NB4 (cell line): ENCODE data around the gene PIK3AP1.

Source experiments
- POLR2A ChIP-seq: IDR thresholded peaks from 2 replicates; pipeline ENCODE4 v1.6.1; 2011; ENCODE audit warnings: mild to moderate bottlenecking; ENCODE audit not compliant: insufficient read length; ENCODE audit errors: extremely low read depth
- TF ChIP-seq, protein P1 (sequence below): IDR thresholded peaks from one replicate; pipeline ENCODE4 v1.5.1; 2012; ENCODE audit warnings: low read depth, low read length
- TF ChIP-seq, protein P2 (sequence below): IDR thresholded peaks from 2 replicates; pipeline ENCODE4 v1.6.1; 2011; ENCODE audit warnings: low read depth, low read length

DNA sequence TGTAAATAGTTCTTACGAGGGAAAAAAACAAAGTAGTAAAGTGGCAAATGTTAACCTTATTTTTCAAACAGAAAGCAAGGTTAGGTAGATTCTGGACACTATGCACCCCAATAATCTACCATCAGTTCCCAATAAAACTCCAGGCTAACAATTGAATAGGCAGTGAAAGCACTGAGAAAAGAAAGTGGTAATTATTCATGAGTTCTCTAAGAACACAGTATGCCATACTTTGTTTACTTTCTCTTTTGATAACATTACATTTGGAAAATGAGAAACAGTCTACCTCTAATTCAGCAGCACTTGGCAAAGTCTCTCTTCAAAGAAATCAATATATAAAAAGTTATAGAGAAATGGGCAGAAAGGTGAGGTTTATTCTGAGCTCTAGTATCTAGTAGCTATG is 151.9 kb downstream of the PIK3AP1 start:
- TF ChIP-seq, protein P1, sequence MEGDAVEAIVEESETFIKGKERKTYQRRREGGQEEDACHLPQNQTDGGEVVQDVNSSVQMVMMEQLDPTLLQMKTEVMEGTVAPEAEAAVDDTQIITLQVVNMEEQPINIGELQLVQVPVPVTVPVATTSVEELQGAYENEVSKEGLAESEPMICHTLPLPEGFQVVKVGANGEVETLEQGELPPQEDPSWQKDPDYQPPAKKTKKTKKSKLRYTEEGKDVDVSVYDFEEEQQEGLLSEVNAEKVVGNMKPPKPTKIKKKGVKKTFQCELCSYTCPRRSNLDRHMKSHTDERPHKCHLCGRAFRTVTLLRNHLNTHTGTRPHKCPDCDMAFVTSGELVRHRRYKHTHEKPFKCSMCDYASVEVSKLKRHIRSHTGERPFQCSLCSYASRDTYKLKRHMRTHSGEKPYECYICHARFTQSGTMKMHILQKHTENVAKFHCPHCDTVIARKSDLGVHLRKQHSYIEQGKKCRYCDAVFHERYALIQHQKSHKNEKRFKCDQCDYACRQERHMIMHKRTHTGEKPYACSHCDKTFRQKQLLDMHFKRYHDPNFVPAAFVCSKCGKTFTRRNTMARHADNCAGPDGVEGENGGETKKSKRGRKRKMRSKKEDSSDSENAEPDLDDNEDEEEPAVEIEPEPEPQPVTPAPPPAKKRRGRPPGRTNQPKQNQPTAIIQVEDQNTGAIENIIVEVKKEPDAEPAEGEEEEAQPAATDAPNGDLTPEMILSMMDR: no peak
- no peak for TF ChIP-seq POLR2A
- TF ChIP-seq, protein P2, sequence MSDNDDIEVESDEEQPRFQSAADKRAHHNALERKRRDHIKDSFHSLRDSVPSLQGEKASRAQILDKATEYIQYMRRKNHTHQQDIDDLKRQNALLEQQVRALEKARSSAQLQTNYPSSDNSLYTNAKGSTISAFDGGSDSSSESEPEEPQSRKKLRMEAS: no peak
